Activated T-cell treated with anti-CD3 and anti-CD28 coated beads, Interleukin-2, amount 50 U/mL, for 1 hour (primary cell): ENCODE results near the gene C17orf100.
A peak's percentile ranks its signal among the peaks of the same experiment; 100 is the strongest.

ENCODE experiments used
- DNase-seq: peaks from one replicate; pipeline ENCODE4 v3.0.0-alpha.2; 2020

Gene C17orf100

DNA sequence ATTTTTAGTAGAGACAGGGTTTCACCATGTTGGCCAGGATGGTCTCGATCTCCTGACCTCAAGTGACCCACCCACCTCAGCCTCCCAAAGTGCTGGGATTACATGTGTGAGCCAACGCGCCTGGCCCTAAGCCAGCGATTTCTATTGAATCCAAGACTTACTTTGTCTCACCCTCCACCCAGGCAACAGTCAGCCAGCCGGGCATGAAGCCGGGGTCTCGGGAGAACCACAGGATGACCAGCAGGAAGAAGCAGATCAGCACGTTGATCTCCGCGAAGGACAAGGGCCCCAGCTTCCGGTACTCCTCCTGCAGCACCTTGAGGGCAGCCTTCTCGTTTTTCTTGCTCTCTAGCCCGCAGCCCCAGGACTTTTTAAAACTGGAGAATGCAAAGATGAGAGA is 44.0 kb downstream of the C17orf100 start:
- no peak for DNase-seq

DNA sequence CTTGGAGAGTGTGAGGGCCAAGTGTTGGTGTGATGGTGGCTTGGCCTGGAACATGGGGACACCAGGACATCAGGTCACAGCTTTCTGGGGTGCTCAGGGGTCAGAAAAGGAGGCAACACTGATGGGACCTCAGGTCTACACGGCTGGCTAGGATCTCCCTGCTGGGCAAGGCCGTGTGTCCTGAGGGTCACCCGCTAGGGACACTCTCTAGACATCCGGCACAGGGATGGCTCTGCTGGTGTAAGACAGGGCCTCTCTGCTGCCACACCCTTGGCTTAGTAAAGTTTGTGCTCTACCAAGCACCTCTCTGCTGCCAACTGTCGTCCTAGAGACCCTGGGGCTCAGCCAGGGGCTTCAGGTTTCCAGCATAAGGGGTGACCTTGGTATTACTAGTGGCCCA is 45.3 kb downstream of the C17orf100 start:
- DNase-seq: no peak

DNA sequence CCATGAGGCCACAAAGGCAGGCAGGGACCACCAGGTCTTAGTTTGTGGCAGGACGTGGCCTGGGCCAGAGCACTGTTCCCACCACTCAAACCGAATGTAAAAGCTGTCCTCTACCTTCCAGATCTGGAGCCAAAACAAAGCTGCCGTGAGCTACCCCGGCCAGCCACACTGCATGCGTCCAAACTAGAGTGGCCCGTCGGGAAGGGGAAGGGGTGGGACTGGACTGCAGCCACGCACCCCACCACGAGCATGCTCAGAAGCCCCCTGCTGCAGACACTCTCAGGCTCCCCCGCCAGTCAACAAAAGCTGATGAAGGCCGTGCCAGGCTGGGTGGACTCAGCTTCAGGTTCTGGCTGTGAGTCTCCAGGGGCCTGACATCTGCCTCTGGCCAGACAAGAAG is 46.4 kb downstream of the C17orf100 start:
- no peak for DNase-seq

DNA sequence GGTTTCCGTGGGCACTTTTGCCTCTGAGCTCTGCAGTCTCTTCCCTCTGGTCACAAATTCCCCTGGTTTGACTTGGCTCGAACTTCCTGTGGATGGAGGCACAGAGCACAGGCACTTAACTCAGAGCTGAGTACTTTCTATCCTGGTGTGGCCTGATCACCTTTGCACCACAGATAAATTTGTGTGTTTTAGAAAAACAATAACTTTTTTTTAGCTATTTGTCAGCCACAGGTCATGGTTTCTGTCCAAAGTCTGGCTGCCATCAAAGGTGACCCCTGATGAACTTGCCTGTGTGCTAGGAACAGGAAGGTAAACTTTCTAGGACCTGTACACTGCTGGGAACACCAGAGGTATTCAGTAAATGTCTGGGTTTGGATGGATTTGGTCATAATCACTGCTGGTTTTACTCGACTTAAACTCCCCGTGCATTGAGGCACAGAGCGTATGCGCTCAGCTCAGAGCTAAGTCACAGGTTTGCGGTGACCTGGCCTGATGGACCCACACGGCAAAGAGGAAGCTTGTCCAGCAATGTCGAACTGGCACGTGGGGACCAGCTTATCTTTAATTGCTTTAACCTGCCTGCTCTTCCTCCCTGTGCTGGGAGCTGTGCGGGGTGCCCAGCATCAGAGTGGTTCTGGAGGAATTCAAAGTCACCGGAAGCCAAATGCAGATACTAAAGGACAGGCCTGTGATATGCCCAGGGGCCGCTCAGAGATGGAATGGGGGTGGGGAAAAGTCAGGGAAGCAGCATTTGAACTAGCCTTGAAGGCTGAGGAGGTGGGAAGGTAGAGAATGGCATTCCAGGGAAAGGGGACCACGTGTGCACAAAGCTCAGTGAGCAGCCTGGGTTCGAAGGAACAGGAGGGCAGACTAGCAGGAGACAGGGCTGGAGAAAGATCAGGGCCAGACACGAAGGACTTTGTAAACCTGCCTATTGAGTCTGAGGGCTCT is 48.7 kb downstream of the C17orf100 start:
- DNase-seq: no peak

DNA sequence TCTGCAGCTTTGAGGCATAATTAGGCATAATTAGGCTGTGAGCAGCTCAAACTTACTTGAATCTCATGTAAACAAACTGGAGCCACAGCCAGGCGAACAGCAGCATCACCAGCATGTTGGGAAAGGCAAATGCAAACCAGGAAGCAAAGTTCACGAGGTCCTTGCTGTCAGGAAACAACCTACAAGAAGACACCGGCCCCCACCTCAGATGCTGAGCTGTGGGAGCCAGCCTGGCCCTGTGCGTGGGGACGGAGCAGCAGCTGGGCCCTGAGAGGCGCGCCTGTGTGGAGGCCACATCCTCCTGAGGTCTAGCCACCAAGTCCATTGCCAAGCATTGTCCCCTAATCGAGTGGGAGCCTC is 49.4 kb downstream of the C17orf100 start:
- no peak for DNase-seq

DNA sequence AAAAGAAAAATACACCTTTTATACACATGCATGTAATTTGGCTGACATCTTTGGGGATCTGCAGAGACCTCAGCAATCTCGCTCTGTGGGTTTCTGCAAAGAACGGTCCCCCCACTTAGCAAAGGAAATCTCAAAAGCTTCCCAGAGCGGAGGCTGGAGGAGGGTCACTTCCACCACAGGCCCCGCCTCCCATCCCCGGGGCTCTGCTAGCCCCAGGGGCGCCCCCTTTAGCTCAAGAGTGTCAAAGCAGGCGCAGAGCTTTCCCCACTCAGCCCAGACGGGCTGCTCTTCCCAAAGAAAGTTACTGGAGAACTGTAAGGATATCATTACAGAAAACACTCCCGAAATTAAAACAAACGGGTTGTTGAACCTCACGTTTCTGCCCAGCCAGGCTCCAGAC is 50.2 kb downstream of the C17orf100 start:
- peak; percentile 37 for DNase-seq

GRCh38 chr17:6702567-6703215 is 51.1 kb downstream of the C17orf100 start:
- DNase-seq: no peak
